RKO (cell line): ENCODE measurements around the gene CCDC18.

Experiments
- DNase-seq: peaks from one replicate; pipeline ENCODE4 v3.0.0-alpha.2; 2016; ENCODE audit warnings: low spot score

Gene CCDC18

DNA sequence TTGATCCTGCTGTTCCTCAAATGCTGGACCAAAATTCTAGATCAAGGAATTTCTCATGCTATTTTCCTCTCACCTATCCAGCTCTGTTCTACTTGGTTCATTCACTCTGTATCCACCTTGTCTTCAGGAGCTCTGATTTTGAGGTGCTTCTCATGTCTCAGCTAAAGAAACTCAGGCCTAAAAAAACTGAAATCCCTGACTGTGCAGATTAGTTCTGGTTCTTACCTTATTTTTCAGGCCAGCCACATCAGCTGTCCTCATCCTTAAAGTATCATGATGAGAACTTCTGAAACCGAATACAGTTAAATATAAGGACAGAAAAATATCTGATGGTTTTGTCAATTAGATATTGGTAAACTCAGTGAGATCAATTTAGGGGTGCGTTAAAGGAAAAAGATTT is 137.4 kb downstream of the CCDC18 start:
- no peak for DNase-seq

DNA sequence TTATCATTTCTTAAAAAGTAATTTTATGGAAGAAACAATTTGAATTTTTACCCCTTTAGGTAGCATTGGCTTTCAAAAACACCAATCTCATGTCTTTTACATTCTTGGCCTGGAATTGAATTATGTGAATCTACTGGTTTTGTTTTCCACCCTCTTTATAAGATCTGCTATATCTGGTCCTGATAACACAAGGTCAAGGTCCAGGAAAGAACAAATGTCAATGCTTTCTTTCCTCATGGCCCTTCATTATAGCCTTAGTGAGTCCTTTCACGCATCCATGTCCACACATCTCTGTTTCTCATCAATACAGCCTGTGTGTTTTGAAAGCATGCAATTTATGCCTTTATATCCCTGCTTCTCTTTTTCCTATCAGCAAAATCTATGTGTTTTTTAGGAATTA is 141.2 kb downstream of the CCDC18 start:
- DNase-seq = no peak

DNA sequence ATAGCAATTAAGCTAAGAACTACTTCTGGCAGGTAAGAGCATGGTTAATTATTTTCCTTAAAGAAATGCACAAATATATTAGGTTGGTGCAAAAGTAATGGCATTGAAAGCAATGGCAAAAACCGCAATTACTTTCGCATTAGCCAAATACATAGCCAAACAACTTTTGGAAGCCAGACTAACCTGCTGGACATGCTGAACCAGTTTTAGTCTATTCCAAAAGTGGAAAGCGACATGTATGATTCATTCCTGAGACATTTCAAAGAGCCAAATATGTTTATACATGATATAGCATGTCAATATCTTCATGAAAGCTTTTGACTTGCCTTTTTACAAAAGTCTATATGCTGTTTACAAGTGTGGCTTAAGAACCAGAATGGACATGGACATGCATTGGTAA is 141.8 kb downstream of the CCDC18 start:
- DNase-seq = no peak

DNA sequence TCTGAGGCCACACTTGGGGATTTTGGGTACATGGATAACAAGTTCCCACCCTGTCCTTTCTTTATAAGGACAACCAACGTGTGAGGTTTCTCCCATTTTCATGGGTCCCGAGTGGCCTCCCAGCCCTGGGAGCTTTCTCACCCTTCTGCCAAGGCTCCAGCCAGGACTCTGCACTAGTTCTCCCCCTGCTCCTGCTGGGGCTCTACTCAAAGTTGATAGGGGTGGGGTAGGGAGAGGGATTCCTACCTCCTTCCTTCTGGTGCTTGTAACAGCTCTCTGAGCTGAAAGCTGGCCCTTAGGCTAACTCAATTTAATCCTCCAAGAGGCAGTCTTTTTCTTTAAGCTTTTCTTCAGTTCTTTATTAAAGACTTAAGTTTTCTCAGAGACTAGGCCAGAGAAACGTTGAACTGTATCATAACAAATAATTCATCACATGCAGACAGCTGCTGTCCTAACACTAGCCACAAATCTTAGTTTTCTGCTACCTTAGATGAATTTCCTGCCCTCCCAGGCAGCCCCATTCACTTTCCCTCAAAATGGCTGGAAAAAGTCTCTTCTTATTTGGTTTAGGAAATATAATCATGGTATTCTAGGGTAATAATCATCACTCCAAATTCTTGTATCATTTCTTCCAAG is 142.8 kb downstream of the CCDC18 start:
- DNase-seq = no peak

DNA sequence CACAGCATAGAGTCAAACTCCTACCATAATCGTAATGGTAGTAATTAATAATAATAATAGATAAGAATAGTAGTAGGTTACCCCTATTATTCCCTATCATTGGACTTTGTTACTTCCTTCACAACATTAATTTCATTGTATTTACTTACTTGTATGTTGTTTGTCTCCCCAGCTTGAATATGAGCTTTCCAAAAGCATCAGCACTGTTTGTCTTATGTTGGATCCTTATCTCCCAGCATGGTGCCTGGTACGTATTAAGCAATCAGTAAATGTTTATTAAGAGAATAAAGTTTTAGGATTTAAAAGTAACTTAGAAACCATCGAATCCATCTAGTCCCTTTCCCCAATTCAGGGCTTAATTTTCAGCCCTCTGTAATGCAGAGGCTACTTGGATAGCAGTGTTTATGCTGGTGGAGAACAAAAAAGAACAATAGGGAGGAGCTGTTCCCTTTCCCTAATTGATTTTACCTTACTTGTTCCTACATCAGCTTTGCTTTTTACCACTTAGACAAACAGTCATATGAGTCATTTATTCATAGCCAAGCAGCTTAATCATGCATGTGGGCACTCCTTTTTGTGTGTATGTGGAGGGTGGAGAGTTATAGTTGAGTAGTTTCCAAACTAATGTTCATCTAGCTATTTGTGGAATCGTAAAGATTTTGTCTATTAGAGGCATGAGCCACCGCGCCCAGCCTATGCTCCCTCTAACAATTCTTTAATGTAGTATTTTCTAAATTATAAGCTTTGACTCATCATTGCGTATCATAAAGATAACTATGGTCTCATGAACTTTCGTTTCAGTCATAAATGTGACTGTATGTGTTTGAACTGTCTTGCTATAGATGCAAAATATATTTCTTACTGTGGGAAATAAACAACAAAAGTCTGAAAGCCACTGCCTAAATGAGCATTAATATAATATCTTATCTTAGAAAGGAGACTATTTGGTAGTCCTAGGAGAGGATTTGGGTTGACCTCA is 144.3 kb downstream of the CCDC18 start:
- peak; percentile 47 for DNase-seq
